Keratinocyte (primary cell): Measurements from ENCODE around the gene POLE3. TPM values are rescaled to one million over a fixed set of nuclear protein-coding genes. Genes with fewer than 3 reads are reported as not detected.

ENCODE experiments used
- DNase-seq: peaks from one replicate; pipeline ENCODE4 v3.0.0-alpha.2; 2011; ENCODE audit warnings: low read depth, missing footprints, low spot score
- FAIRE-seq: peaks from 2 replicates; lab custom pipeline; 2011; peaks lifted over from hg19 to GRCh38; lab: Jason Lieb, UNC
- H2AFZ ChIP-seq: 2 replicates; pipeline ENCODE4 v1.6.0; 2012; ENCODE audit warnings: low read length, control low read depth, inconsistent platforms; ENCODE audit not compliant: control insufficient read depth
- H3K27ac ChIP-seq: 2 replicates; pipeline ENCODE4 v1.5.1; 2011; ENCODE audit warnings: low read length; ENCODE audit not compliant: control insufficient read depth, insufficient read depth
- H3K27me3 ChIP-seq: 3 replicates; pipeline ENCODE4 v1.6.0; 2011; ENCODE audit warnings: low read length; ENCODE audit not compliant: control insufficient read depth, insufficient read depth; ENCODE audit errors: extremely low read depth
- H3K36me3 ChIP-seq, 2 experiments: 2 replicates in 1 of 2; 3 replicates in 1 of 2; pipeline ENCODE4 v1.5.1; 2011; ENCODE audit warnings: low read length in 2 of 2, mild to moderate bottlenecking in 1 of 2; ENCODE audit not compliant: control insufficient read depth in 2 of 2, insufficient read depth in 2 of 2; ENCODE audit errors: extremely low read depth in 1 of 2
- H3K4me1 ChIP-seq: 3 replicates; pipeline ENCODE4 v1.5.1; 2011; ENCODE audit warnings: low read length; ENCODE audit not compliant: control insufficient read depth, insufficient read depth; ENCODE audit errors: extremely low read depth
- H3K4me2 ChIP-seq: 3 replicates; pipeline ENCODE4 v1.6.0; 2011; ENCODE audit warnings: low read depth, low read length; ENCODE audit not compliant: control insufficient read depth, insufficient read depth; ENCODE audit errors: extremely low read depth
- H3K4me3 ChIP-seq, 3 experiments: fragments of 200-600 bp in 1 of 3; sonication (generic) in 1 of 3; 2 replicates in 2 of 3; 3 replicates in 1 of 3; pipeline ENCODE4 v1.5.1; 2011 to 2016; ENCODE audit warnings: low read length in 3 of 3, mild to moderate bottlenecking in 3 of 3, control low read depth in 2 of 3, inconsistent platforms in 1 of 3, low read depth in 1 of 3, mixed read lengths in 1 of 3, mixed run types in 1 of 3, moderate library complexity in 1 of 3; ENCODE audit not compliant: control insufficient read depth in 2 of 3, insufficient read depth in 2 of 3; ENCODE audit errors: extremely low read depth in 1 of 3
- H3K79me2 ChIP-seq: 2 replicates; pipeline ENCODE4 v1.6.0; 2012; ENCODE audit warnings: low read length; ENCODE audit not compliant: control insufficient read depth, insufficient read depth
- H3K9ac ChIP-seq: 3 replicates; pipeline ENCODE4 v1.6.0; 2011; ENCODE audit warnings: low read length; ENCODE audit not compliant: control insufficient read depth, insufficient read depth; ENCODE audit errors: extremely low read depth
- H3K9me1 ChIP-seq: 3 replicates; pipeline ENCODE4 v1.6.0; 2011; ENCODE audit warnings: low read length; ENCODE audit not compliant: control insufficient read depth, insufficient read depth; ENCODE audit errors: extremely low read depth
- H3K9me3 ChIP-seq: 2 replicates; pipeline ENCODE4 v1.5.1; 2012; ENCODE audit warnings: low read depth, low read length; ENCODE audit not compliant: control insufficient read depth
- H4K20me1 ChIP-seq: 3 replicates; pipeline ENCODE4 v1.6.0; 2011; ENCODE audit warnings: low read length; ENCODE audit not compliant: control insufficient read depth, insufficient read depth; ENCODE audit errors: extremely low read depth
- EZH2 ChIP-seq: IDR thresholded peaks from one replicate; pipeline ENCODE4 v1.6.1; 2012; ENCODE audit warnings: inconsistent platforms, mild to moderate bottlenecking, low read length, moderate library complexity
- dilution Hi-C: fragments of 300-500 bp; cut with MboI; formaldehyde crosslinking; loops from one replicate; pipeline ENCODE4 v1.7.0; 2020; ENCODE audit warnings: low sequenced_read_pairs; ENCODE audit not compliant: extremely low pct_ligation_motif_present
- polyA plus RNA-seq, 5 experiments: library from polyadenylated mRNA; depleted of rRNA in 3 of 5; stranded (reverse) in 3 of 5; stranded (forward) in 1 of 5; unstranded in 1 of 5; fragments of >200 nt; gene quantifications; 1 replicate in 1 of 5; 2 replicates in 3 of 5; 3 replicates in 1 of 5; pipeline versions ENCODE4 v1.2.1 to v1.2.3, GENCODE V29; 2011 to 2012; ENCODE audit warnings: missing spikeins in 2 of 5, low read depth in 1 of 5, low replicate concordance in 1 of 5
- TF ChIP-seq, protein P1 (sequence below), 3 experiments: IDR thresholded peaks in 1 of 3; conservative IDR thresholded peaks in 1 of 3; optimal IDR thresholded peaks in 1 of 3; 2 replicates in 2 of 3; 3 replicates in 1 of 3; pipeline versions ENCODE3 to v1.5.1; 2011; ENCODE audit warnings: low read length in 3 of 3, mild to moderate bottlenecking in 3 of 3, moderate library complexity in 2 of 3, control low read depth in 1 of 3, inconsistent platforms in 1 of 3; ENCODE audit not compliant: insufficient read depth in 2 of 3; ENCODE audit errors: extremely low read depth in 1 of 3

The POLE3 gene
- polyA plus RNA-seq, 1 donor (not counting 4 experiments of a cell fraction or from before 2014, with no cell fraction given) = 77.2 TPM

DNA sequence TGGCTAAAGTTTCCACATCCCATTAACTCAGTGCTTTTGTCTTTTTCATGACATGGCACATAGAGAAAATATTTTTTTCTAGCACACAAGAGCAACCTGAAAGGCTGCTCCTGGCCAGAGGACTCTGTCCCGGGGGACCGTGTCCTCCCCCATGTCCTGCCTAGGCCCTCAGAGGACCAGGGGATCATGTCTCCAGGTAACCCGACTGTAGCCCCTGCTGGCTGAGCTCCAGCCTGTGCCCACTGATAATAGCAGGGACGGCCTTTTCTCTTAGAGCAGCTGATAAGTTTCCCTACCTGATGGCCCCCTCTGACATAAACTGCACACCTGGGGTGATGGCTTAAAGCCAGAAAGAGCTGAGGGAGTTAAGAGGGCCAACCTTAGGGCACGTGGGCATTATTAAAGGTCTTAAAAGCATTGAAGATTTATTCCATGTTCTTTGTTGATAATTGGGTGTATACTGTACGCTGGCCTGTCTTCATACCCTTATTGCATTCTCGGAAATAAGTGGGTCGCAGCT lies 39.6 kb downstream of the POLE3 start:
- Histone ChIP-seq H3K9ac (no peak overlapping the region), H3K27ac (no peak overlapping the region), H3K27me3 (no peaks in the 10 kb centered on the region), H3K4me3 (no peak overlapping the region), H3K9me1 (peaks cover 3% of the 10 kb centered on the region), H4K20me1 (no peaks in the 10 kb centered on the region), H3K4me1 (peaks cover 6% of the 10 kb centered on the region), H3K79me2 (peaks cover 7% of the 10 kb centered on the region), H3K36me3 (peaks cover 14% of the 10 kb centered on the region in 2 experiments), H3K4me2 (no peak overlapping the region), H3K9me3 (no peaks in the 10 kb centered on the region), H2AFZ (no peak overlapping the region)
- DNase-seq (no peak), FAIRE-seq (no peak)
- TF ChIP-seq EZH2 = no peak
- TF ChIP-seq, protein P1, sequence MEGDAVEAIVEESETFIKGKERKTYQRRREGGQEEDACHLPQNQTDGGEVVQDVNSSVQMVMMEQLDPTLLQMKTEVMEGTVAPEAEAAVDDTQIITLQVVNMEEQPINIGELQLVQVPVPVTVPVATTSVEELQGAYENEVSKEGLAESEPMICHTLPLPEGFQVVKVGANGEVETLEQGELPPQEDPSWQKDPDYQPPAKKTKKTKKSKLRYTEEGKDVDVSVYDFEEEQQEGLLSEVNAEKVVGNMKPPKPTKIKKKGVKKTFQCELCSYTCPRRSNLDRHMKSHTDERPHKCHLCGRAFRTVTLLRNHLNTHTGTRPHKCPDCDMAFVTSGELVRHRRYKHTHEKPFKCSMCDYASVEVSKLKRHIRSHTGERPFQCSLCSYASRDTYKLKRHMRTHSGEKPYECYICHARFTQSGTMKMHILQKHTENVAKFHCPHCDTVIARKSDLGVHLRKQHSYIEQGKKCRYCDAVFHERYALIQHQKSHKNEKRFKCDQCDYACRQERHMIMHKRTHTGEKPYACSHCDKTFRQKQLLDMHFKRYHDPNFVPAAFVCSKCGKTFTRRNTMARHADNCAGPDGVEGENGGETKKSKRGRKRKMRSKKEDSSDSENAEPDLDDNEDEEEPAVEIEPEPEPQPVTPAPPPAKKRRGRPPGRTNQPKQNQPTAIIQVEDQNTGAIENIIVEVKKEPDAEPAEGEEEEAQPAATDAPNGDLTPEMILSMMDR (optimal IDR thresholded peaks at IDR 0.05 in 1 of 3, IDR thresholded peaks at IDR 0.05 in 1 of 3, conservative IDR thresholded peaks at IDR 0.05 in 1 of 3; ENCODE audit: extremely low read depth in 1 of 3, insufficient read depth in 2 of 3, low read length in 3 of 3) = no peak
- dilution Hi-C loops = no loop called here

DNA sequence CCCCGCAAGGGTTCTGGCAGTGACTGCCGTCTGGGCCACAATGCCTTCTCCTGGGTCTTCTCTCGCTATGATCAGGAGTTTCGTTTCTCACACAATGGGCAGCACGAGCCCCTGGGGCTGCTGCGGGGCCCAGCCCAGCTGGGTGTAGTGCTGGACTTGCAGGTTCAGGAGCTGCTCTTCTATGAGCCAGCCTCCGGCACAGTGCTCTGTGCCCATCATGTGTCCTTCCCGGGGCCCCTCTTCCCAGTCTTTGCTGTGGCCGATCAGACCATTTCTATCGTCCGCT lies 40.7 kb downstream of the POLE3 start:
- no peak for DNase-seq
- FAIRE-seq = no peak
- no peak overlapping the region for H3K4me3 ChIP-seq
- no peaks in the 10 kb centered on the region for H3K9me1 ChIP-seq
- dilution Hi-C loops = no loop called here
- H3K79me2 ChIP-seq = no peaks in the 10 kb centered on the region
- H3K9me3 ChIP-seq = no peaks in the 10 kb centered on the region
- H3K4me1 ChIP-seq = no peaks in the 10 kb centered on the region
- no peaks in the 10 kb centered on the region for H3K27me3 ChIP-seq
- no peak for TF ChIP-seq EZH2
- TF ChIP-seq, protein P1 (optimal IDR thresholded peaks at IDR 0.05 in 1 of 3, IDR thresholded peaks at IDR 0.05 in 1 of 3, conservative IDR thresholded peaks at IDR 0.05 in 1 of 3; ENCODE audit: extremely low read depth in 1 of 3, insufficient read depth in 2 of 3, low read length in 3 of 3) = no peak
- H2AFZ ChIP-seq = no peak overlapping the region
- peaks cover 14% of the 10 kb centered on the region in 2 experiments for H3K36me3 ChIP-seq
- H3K27ac ChIP-seq = no peak overlapping the region
- H3K4me2 ChIP-seq = no peak overlapping the region
- no peaks in the 10 kb centered on the region for H4K20me1 ChIP-seq
- no peak overlapping the region for H3K9ac ChIP-seq
